Measurements from ENCODE around the gene COQ4. TPM values are rescaled to one million over a fixed set of nuclear protein-coding genes. Genes with fewer than 3 reads are reported as not detected.

Gene COQ4
- total RNA-seq, 1 donor from 2014 or later = 16.8 TPM

GRCh38 chr9:128316421-128316820 is 6.2 kb upstream of the COQ4 start:
- Mint-ChIP-seq H3K4me1 (no peaks in the 10 kb centered on the region), H3K36me3 (peaks cover 8% of the 10 kb centered on the region), H3K27me3 (ENCODE audit: insufficient read depth, low read depth) (peaks cover 2% of the 10 kb centered on the region), H3K27ac (no peak overlapping the region), H3K9me3 (no peaks in the 10 kb centered on the region), H3K4me3 (no peak overlapping the region)
- H3K9me3 ChIP-seq (ENCODE audit: low read depth) = no peaks in the 10 kb centered on the region
- DNase-seq (ENCODE audit: low spot score) = no peak
- no peaks in the 10 kb centered on the region for H3F3A ChIP-seq (ENCODE audit: low read depth)
- no peaks in the 10 kb centered on the region for H3K36me3 ChIP-seq
- H3K79me2 ChIP-seq (ENCODE audit: low read depth) = peaks cover 9% of the 10 kb centered on the region
- H2AFZ ChIP-seq (replicated peaks) = no peak overlapping the region
- H3K4me1 ChIP-seq = peaks cover 2% of the 10 kb centered on the region
- no peaks in the 10 kb centered on the region for H3K27me3 ChIP-seq
- H3K27ac ChIP-seq = no peak overlapping the region
- no peak overlapping the region for H3K9ac ChIP-seq
- no peaks in the 10 kb centered on the region for H4K20me1 ChIP-seq (ENCODE audit: low read depth)
- no peak overlapping the region for H3K4me3 ChIP-seq
- TF ChIP-seq CTCF (IDR thresholded peaks at IDR 0.05) (no peak), EZH2phosphoT487 (IDR thresholded peaks at IDR 0.05) (no peak), EZH2 (IDR thresholded peaks at IDR 0.05) (no peak)
- no peak overlapping the region for H3K4me2 ChIP-seq

- Histone ChIP-seq H3K79me2 (ENCODE audit: low read depth) (peaks cover 16% of the 10 kb centered on the region), H3F3A (ENCODE audit: low read depth) (no peaks in the 10 kb centered on the region), H3K27me3 (no peaks in the 10 kb centered on the region), H3K36me3 (no peaks in the 10 kb centered on the region), H3K4me1 (peaks cover 4% of the 10 kb centered on the region), H3K9ac (no peak overlapping the region), H4K20me1 (ENCODE audit: low read depth) (no peaks in the 10 kb centered on the region), H3K9me3 (ENCODE audit: low read depth) (no peaks in the 10 kb centered on the region), H2AFZ (replicated peaks) (no peak overlapping the region), H3K4me2 (no peak overlapping the region), H3K27ac (no peak overlapping the region), H3K4me3 (no peak overlapping the region)
- DNase-seq (ENCODE audit: low spot score) = no peak
- H3K9me3 Mint-ChIP-seq = no peaks in the 10 kb centered on the region
- peaks cover 4% of the 10 kb centered on the region for H3K27me3 Mint-ChIP-seq (ENCODE audit: insufficient read depth, low read depth)
- H3K27ac Mint-ChIP-seq = no peak overlapping the region
- no peaks in the 10 kb centered on the region for H3K4me1 Mint-ChIP-seq
- peaks cover 8% of the 10 kb centered on the region for H3K36me3 Mint-ChIP-seq
- TF ChIP-seq CTCF (IDR thresholded peaks at IDR 0.05) = no peak
- no peak for TF ChIP-seq EZH2 (IDR thresholded peaks at IDR 0.05)
- no peak for TF ChIP-seq EZH2phosphoT487 (IDR thresholded peaks at IDR 0.05)
- no peak overlapping the region for H3K4me3 Mint-ChIP-seq
Measured at GRCh38 chr9:128317629-128318028, 5.0 kb upstream of the COQ4 start.

- Histone ChIP-seq H3K9me3 (ENCODE audit: low read depth) (no peaks in the 10 kb centered on the region), H3K4me2 (peak overlapping the region; percentile 97), H3K9ac (peak overlapping the region; percentile 52), H3F3A (ENCODE audit: low read depth) (no peaks in the 10 kb centered on the region), H3K4me1 (peaks cover 11% of the 10 kb centered on the region), H3K79me2 (ENCODE audit: low read depth) (peaks cover 38% of the 10 kb centered on the region), H4K20me1 (ENCODE audit: low read depth) (no peaks in the 10 kb centered on the region), H2AFZ (replicated peaks) (no peak overlapping the region), H3K4me3 (peak overlapping the region; percentile 94), H3K36me3 (no peaks in the 10 kb centered on the region), H3K27ac (no peak overlapping the region), H3K27me3 (no peaks in the 10 kb centered on the region)
- Mint-ChIP-seq H3K4me1 (peaks cover 13% of the 10 kb centered on the region), H3K9me3 (no peaks in the 10 kb centered on the region), H3K36me3 (peaks cover 5% of the 10 kb centered on the region), H3K4me3 (peak overlapping the region; percentile 99), H3K27me3 (ENCODE audit: insufficient read depth, low read depth) (peaks cover 4% of the 10 kb centered on the region), H3K27ac (no peak overlapping the region)
- no peak for DNase-seq (ENCODE audit: low spot score)
- TF ChIP-seq EZH2phosphoT487 (IDR thresholded peaks at IDR 0.05) = no peak
- no peak for TF ChIP-seq CTCF (IDR thresholded peaks at IDR 0.05)
- TF ChIP-seq EZH2 (IDR thresholded peaks at IDR 0.05) = no peak
Measured at GRCh38 chr9:128321343-128321742, 1.3 kb upstream of the COQ4 start.
